ENCODE data around the gene RAI14.
"Not testable (repeated sequence)": the region's sequence is repeated elsewhere in the genome, so short reads cannot be mapped to it uniquely, and the experiment has no call there.

The RAI14 gene

GRCh38 chr5:34749431-34749873, 93.3 kb downstream of the RAI14 start:
- TF ChIP-seq, protein P1, sequence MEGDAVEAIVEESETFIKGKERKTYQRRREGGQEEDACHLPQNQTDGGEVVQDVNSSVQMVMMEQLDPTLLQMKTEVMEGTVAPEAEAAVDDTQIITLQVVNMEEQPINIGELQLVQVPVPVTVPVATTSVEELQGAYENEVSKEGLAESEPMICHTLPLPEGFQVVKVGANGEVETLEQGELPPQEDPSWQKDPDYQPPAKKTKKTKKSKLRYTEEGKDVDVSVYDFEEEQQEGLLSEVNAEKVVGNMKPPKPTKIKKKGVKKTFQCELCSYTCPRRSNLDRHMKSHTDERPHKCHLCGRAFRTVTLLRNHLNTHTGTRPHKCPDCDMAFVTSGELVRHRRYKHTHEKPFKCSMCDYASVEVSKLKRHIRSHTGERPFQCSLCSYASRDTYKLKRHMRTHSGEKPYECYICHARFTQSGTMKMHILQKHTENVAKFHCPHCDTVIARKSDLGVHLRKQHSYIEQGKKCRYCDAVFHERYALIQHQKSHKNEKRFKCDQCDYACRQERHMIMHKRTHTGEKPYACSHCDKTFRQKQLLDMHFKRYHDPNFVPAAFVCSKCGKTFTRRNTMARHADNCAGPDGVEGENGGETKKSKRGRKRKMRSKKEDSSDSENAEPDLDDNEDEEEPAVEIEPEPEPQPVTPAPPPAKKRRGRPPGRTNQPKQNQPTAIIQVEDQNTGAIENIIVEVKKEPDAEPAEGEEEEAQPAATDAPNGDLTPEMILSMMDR (IDR thresholded peaks at IDR 0.05; ENCODE audit: insufficient read depth, low read depth, low read length, missing control alignments): no peak
- peak; percentile 7 for DNase-seq (ENCODE audit: low read depth)

DNA sequence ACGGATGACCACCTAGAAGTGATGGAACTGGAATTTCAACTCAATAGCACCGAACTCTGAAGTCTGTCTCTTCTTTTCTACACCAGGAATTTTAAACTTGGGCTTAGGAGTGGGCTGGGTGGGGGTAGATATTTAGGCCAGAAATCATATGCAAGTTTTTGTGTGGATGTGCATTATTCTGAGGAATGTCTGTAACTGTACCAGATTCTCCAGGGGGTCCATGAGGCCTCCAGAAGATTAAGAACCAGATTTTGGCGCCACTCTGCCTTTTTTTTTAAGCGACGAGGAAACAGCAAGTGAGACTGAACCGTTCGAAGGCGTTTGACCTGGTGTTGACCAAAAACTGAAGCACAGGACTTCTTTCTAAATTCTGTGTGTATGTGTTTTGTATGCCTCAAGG, 94.1 kb downstream of the RAI14 start:
- no peak for DNase-seq (ENCODE audit: low read depth)
- TF ChIP-seq, protein P1 (IDR thresholded peaks at IDR 0.05; ENCODE audit: insufficient read depth, low read depth, low read length, missing control alignments): no peak
- H3K4me3 ChIP-seq (ENCODE audit: low read length): no peak overlapping the region

More at GRCh38 chr5:34749431-34749873, 93.3 kb downstream of the RAI14 start:
- H3K4me3 ChIP-seq (ENCODE audit: low read length): no peak overlapping the region

GRCh38 chr5:34751807-34752736, 95.9 kb downstream of the RAI14 start:
- TF ChIP-seq, protein P1 (IDR thresholded peaks at IDR 0.05; ENCODE audit: insufficient read depth, low read depth, low read length, missing control alignments): no peak
- no peak for DNase-seq (ENCODE audit: low read depth)
- no peak overlapping the region for H3K4me3 ChIP-seq (ENCODE audit: low read length)

GRCh38 chr5:34753236-34753635, 97.1 kb downstream of the RAI14 start:
- DNase-seq (ENCODE audit: low read depth); H3K4me3 ChIP-seq (ENCODE audit: low read length): not testable (repeated sequence)

DNA sequence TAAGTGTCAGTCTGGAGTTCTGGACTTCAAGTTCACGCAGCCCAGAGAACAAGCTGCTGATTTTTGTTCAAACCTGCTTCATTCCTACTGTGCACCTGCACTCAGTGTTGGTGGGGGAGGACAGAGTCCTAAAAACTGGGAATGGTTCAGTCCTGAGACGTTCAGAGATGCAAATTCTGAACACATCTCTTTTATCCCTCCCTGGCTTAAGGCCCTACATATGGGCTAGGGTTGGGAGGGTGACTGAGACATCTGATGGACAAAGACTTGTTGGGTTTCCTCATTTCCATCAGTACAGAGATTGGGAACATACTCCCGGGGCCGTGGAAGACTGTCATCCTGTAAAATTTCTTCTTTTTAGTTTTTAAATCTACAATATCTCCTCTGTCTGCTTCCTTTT, 99.8 kb downstream of the RAI14 start:
- DNase-seq (ENCODE audit: low read depth): no peak
- TF ChIP-seq, protein P1 (IDR thresholded peaks at IDR 0.05; ENCODE audit: insufficient read depth, low read depth, low read length, missing control alignments): no peak

DNA sequence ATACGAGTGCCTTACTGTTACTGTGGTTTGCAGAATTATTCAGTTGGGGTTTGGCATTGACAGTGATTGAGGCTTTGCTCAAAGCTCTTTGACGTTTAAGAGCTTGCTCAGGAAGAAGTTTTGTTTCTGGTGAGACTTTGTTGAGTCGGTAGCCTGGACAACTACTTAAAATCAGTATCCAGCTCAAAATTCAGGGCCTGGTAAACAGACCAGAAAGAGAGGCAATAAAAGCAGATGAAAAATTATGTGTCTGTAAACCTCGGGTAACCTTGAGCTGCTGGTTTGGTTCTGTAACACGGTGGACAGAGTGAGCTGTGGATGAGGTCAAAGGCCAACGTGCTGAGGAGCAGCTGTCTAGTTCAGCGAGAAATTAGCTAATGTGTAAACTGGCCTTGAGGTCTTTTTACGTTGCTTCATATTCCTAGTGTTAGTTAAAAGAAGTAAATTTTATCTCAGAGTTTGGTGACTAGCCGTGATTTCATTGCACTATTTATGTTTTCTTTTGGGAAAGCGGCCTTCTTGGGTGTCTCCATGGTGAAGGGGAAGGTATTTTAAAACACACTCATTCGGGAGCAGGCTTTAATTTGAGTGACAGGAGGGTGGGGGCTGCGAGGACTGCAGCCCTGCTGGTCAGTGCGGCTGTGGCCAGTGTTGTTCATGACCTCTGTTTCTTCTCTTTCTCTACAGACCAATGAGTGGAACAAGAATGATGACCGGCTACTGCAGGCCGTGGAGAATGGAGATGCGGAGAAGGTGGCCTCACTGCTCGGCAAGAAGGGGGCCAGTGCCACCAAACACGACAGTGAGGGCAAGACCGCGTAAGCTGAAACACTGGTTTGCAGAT, 100.9 kb downstream of the RAI14 start:
- DNase-seq (ENCODE audit: low read depth): no peak
- no peak overlapping the region for H3K4me3 ChIP-seq (ENCODE audit: low read length)
- TF ChIP-seq, protein P1 (IDR thresholded peaks at IDR 0.05; ENCODE audit: insufficient read depth, low read depth, low read length, missing control alignments): no peak

More for the DNA sequence above, 99.8 kb downstream of the RAI14 start:
- H3K4me3 ChIP-seq (ENCODE audit: low read length): no peak overlapping the region

DNA sequence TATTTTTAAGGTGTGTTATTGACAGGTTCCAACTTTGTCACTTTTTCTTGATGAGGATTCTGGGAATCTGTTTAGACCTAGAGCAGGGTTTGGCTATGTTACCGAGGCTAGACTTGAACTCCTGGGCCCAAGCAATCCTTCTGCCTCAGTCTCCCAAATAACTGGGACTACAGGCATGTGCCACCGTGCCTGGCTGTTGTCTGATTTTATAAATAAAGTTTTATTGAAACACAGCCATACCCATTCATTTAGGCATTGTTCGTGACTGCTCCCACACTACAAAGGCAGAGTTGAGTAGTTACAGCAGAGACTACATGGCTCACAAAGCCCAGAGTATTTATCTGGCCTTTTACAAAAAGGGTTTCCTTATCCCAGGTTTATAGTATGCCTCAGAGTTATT, 102.4 kb downstream of the RAI14 start:
- no peak overlapping the region for H3K4me3 ChIP-seq (ENCODE audit: low read length)
- TF ChIP-seq, protein P1 (IDR thresholded peaks at IDR 0.05; ENCODE audit: insufficient read depth, low read depth, low read length, missing control alignments): no peak
- DNase-seq (ENCODE audit: low read depth): no peak

- peak; percentile 18 for DNase-seq (ENCODE audit: low read depth)
These were observed 103.1 kb downstream of the RAI14 start for GRCh38 chr5:34759213-34759612.

More at GRCh38 chr5:34759213-34759612, 103.1 kb downstream of the RAI14 start:
- not testable (repeated sequence) for H3K4me3 ChIP-seq (ENCODE audit: low read length)

Measured in epithelial cell of esophagus (primary cell).